Transverse colon (tissue), 3 donors: ENCODE data around the gene PCDH8.

Experiments
- POLR2A ChIP-seq: fragments of 450-650 bp; IDR thresholded peaks from one replicate; pipeline ENCODE4 v1.6.1; 2016; ENCODE audit warnings: antibody characterized with exemption, mild to moderate bottlenecking, moderate library complexity
- TF ChIP-seq, protein P1 (sequence below), 5 experiments: fragments of 200-600 bp in 3 of 5; fragments of 450-650 bp in 2 of 5; sonication (generic) in 3 of 5; IDR thresholded peaks; 1 replicate in 2 of 5; 2 replicates in 3 of 5; pipeline ENCODE4 v1.5.1; 2016 to 2017; ENCODE audit warnings: antibody characterized with exemption in 5 of 5, inconsistent platforms in 3 of 5, mild to moderate bottlenecking in 2 of 5, moderate library complexity in 1 of 5

DNA sequence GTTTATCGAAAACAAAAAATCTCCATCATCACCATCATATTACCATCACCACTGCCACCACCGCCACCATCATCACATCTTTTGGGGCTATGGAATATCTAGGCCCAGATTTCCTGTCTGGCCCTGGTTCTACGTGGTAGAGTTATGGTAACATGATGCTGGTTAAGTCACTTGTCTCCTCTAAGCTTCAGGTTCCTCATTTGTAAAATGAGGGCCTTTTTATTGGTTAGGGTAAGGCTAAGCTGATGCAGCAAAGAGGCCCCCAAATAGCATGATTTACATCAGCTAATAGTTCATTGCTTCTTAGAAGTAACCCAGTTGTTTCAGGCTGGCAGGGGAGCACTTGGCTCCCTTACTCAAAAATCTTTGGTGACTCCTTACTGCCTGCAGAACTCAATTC, 37.9 kb downstream of the PCDH8 start:
- TF ChIP-seq POLR2A = no peak
- TF ChIP-seq, protein P1, sequence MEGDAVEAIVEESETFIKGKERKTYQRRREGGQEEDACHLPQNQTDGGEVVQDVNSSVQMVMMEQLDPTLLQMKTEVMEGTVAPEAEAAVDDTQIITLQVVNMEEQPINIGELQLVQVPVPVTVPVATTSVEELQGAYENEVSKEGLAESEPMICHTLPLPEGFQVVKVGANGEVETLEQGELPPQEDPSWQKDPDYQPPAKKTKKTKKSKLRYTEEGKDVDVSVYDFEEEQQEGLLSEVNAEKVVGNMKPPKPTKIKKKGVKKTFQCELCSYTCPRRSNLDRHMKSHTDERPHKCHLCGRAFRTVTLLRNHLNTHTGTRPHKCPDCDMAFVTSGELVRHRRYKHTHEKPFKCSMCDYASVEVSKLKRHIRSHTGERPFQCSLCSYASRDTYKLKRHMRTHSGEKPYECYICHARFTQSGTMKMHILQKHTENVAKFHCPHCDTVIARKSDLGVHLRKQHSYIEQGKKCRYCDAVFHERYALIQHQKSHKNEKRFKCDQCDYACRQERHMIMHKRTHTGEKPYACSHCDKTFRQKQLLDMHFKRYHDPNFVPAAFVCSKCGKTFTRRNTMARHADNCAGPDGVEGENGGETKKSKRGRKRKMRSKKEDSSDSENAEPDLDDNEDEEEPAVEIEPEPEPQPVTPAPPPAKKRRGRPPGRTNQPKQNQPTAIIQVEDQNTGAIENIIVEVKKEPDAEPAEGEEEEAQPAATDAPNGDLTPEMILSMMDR (IDR thresholded peaks at IDR 0.05) = no peak
